Measurements from ENCODE around the gene CAB39.

- TF ChIP-seq CTCF (IDR thresholded peaks at IDR 0.05) (no peak), POLR2A (IDR thresholded peaks at IDR 0.05) (no peak)
Measured at GRCh38 chr2:230696670-230697069, 16.0 kb upstream of the CAB39 start.
